ES-I3 (cell line): ENCODE results near the gene NEUROD2.

Experiments
- H3K36me3 ChIP-seq: 2 replicates; pipeline ENCODE4 v1.6.1; 2013; ENCODE audit warnings: mild to moderate bottlenecking, low read length, control low read depth, moderate library complexity; ENCODE audit not compliant: insufficient read depth
- H3K4me1 ChIP-seq: 2 replicates; pipeline ENCODE4 v1.6.1; 2013; ENCODE audit warnings: mild to moderate bottlenecking, control low read depth, low read length; ENCODE audit not compliant: insufficient read depth
- H3K9ac ChIP-seq: 2 replicates; pipeline ENCODE4 v1.6.1; 2013; ENCODE audit warnings: low read depth, mild to moderate bottlenecking, low read length, moderate library complexity
- H3K9me3 ChIP-seq: 2 replicates; pipeline ENCODE4 v1.6.1; 2013; ENCODE audit warnings: mild to moderate bottlenecking, low read length, moderate library complexity; ENCODE audit not compliant: control insufficient read depth, insufficient read depth

Gene NEUROD2

GRCh38 chr17:39607851-39608130 lies at the start of gene NEUROD2:
TSS of gene NEUROD2 (minus strand) at chr17:39607920. CDS start at chr17:39606599, 1,321 bp downstream.
- H3K9me3 ChIP-seq: no peaks in the 10 kb centered on the region
- H3K36me3 ChIP-seq: no peaks in the 10 kb centered on the region
- no peak within 1 kb of the TSS; the same call in 1 of the 2 replicates for H3K9ac ChIP-seq
- peaks cover 8% of the 10 kb centered on the region; the same call in 1 of the 2 replicates for H3K4me1 ChIP-seq

GRCh38 chr17:39655105-39655504 lies 47.4 kb upstream of the NEUROD2 start:
- Histone ChIP-seq H3K36me3 (no peaks in the 10 kb centered on the region), H3K9ac (no peak overlapping the region), H3K9me3 (no peaks in the 10 kb centered on the region), H3K4me1 (peaks cover 11% of the 10 kb centered on the region; the same call in 1 of the 2 replicates)

- no peaks in the 10 kb centered on the region for H3K36me3 ChIP-seq
- peaks cover 15% of the 10 kb centered on the region; the same call in 1 of the 2 replicates for H3K4me1 ChIP-seq
- H3K9ac ChIP-seq: no peak overlapping the region
- H3K9me3 ChIP-seq: no peaks in the 10 kb centered on the region
These were observed 46.1 kb upstream of the NEUROD2 start for GRCh38 chr17:39653662-39654331.

- H3K4me1 ChIP-seq: peaks cover 15% of the 10 kb centered on the region; the same call in 1 of the 2 replicates
- no peaks in the 10 kb centered on the region for H3K9me3 ChIP-seq
- H3K36me3 ChIP-seq: no peaks in the 10 kb centered on the region
- H3K9ac ChIP-seq: no peak overlapping the region
These were observed 45.6 kb upstream of the NEUROD2 start for GRCh38 chr17:39653316-39653661.

GRCh38 chr17:39652587-39653315 lies 45.0 kb upstream of the NEUROD2 start:
- H3K9ac ChIP-seq: no peak overlapping the region
- peaks cover 15% of the 10 kb centered on the region; the same call in 1 of the 2 replicates for H3K4me1 ChIP-seq
- no peaks in the 10 kb centered on the region for H3K9me3 ChIP-seq
- no peaks in the 10 kb centered on the region for H3K36me3 ChIP-seq

- Histone ChIP-seq H3K4me1 (peaks cover 15% of the 10 kb centered on the region; the same call in 1 of the 2 replicates), H3K9ac (no peak overlapping the region), H3K36me3 (no peaks in the 10 kb centered on the region), H3K9me3 (no peaks in the 10 kb centered on the region)
These were observed 44.3 kb upstream of the NEUROD2 start for GRCh38 chr17:39651923-39652586.

- no peak overlapping the region for H3K9ac ChIP-seq
- H3K36me3 ChIP-seq: no peaks in the 10 kb centered on the region
- H3K9me3 ChIP-seq: no peaks in the 10 kb centered on the region
- peaks cover 24% of the 10 kb centered on the region; the same call in 1 of the 2 replicates for H3K4me1 ChIP-seq
These were observed 42.4 kb upstream of the NEUROD2 start for GRCh38 chr17:39650121-39650579.

- no peaks in the 10 kb centered on the region for H3K9me3 ChIP-seq
- H3K9ac ChIP-seq: no peak overlapping the region
- no peaks in the 10 kb centered on the region for H3K36me3 ChIP-seq
- H3K4me1 ChIP-seq: peaks cover 29% of the 10 kb centered on the region; the same call in 1 of the 2 replicates
These were observed 41.1 kb upstream of the NEUROD2 start for GRCh38 chr17:39648616-39649366.

- Histone ChIP-seq H3K4me1 (peaks cover 20% of the 10 kb centered on the region; the same call in 1 of the 2 replicates), H3K9me3 (no peaks in the 10 kb centered on the region), H3K36me3 (no peaks in the 10 kb centered on the region), H3K9ac (no peak overlapping the region)
These were observed 39.5 kb upstream of the NEUROD2 start for GRCh38 chr17:39647256-39647655.

- Histone ChIP-seq H3K9ac (no peak overlapping the region), H3K4me1 (peaks cover 25% of the 10 kb centered on the region; the same call in 1 of the 2 replicates), H3K36me3 (no peaks in the 10 kb centered on the region), H3K9me3 (no peaks in the 10 kb centered on the region)
These were observed 35.6 kb upstream of the NEUROD2 start for GRCh38 chr17:39643271-39643670.

- peaks cover 25% of the 10 kb centered on the region; the same call in 1 of the 2 replicates for H3K4me1 ChIP-seq
- no peak overlapping the region for H3K9ac ChIP-seq
- no peaks in the 10 kb centered on the region for H3K36me3 ChIP-seq
- no peaks in the 10 kb centered on the region for H3K9me3 ChIP-seq
These were observed 34.8 kb upstream of the NEUROD2 start for GRCh38 chr17:39642291-39643074.

- H3K4me1 ChIP-seq: peaks cover 25% of the 10 kb centered on the region; the same call in 1 of the 2 replicates
- no peaks in the 10 kb centered on the region for H3K9me3 ChIP-seq
- no peaks in the 10 kb centered on the region for H3K36me3 ChIP-seq
- no peak overlapping the region for H3K9ac ChIP-seq
These were observed 34.2 kb upstream of the NEUROD2 start for GRCh38 chr17:39641883-39642282.

GRCh38 chr17:39641097-39641496 lies 33.4 kb upstream of the NEUROD2 start:
- H3K9ac ChIP-seq: no peak overlapping the region
- peaks cover 27% of the 10 kb centered on the region for H3K4me1 ChIP-seq
- no peaks in the 10 kb centered on the region for H3K36me3 ChIP-seq
- no peaks in the 10 kb centered on the region for H3K9me3 ChIP-seq
